GM19351 (cell line): ENCODE results near the gene UGDH.

ENCODE experiments used
- ATAC-seq: cut with Tn5 transposase; IDR thresholded peaks from one replicate; pipeline ENCODE4 v1.9.1; 2021; ENCODE audit warnings: mild to moderate bottlenecking, moderate library complexity; ENCODE audit not compliant: unreplicated experiment

UGDH gene

DNA sequence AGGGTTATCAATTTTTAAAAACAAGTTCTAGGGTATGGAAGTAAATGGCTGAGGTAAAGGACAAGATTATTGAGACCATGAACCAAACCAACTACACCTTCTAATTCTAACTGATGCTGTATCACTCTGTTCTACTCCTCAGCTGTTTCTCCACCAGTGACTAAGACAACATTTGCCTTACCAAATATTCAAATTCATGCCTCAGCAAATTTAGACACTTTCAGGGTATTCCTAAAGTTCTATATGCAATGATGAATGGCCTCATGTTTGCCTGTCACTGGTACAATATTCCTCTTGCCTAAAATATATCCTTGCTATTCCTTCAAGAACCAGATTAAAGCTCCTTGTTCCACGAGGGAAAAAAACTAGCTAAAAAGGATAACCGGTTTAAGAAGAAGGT, 73.5 kb downstream of the UGDH start:
- ATAC-seq, result no peak

DNA sequence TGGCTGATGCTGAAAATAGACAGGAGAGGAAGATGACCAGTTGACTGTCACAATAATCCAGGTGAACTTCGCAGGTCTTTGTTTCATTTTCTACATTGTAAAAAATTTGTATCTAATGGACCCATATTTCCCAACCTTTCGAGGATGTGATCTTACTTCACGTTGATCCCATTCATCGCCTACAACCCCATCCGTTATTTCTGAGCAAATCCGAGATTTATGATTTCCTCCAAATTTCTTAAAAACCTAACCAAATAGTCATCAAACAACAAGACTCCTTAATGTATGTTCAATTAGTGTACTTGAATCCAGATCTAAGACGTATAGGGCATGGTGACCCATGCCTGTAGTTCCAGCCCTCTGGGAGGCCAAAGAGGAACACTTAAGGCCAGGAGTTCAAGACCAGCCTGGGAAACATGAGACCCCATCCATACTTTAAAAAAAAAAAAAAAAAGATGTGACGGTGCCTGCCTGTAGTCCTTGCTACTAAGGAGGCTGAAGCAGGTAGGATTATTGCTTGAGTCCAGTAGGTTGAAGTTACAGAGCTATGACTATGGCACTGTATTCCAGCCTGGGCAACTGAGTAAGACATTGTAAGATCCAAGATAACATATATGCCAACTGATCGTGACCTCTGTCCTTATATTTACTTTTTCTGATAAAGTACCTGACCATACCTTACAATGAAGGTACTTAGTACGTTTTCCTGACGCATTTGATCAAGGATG, 74.2 kb downstream of the UGDH start:
- ATAC-seq, result no peak

GRCh38 chr4:39452153-39452859, 74.9 kb downstream of the UGDH start:
- no peak for ATAC-seq

- ATAC-seq, result no peak
Measured at GRCh38 chr4:39451423-39452023, 75.7 kb downstream of the UGDH start.

DNA sequence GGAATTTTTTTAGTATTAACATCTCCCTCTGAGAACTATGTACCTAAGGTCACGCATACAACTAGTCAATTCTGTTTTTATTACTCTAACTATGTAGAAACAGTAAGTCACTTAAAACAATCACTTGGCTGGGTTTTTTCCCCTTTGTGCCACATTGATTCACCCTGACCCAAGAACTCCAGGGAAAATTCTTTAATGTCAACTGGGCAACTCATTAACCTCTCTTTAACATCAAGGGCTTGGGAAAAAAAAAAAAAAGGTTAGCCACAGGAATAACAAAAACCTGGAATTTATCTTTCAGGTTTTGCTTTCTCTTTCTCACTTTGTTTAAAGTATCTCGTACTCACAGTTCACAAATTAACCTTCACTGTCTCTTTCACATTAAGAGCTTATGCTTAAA, 76.6 kb downstream of the UGDH start:
- ATAC-seq, result no peak
